Effector CD4-positive, alpha-beta T cell (primary cell): Measurements from ENCODE around the gene CCN2. TPM values are rescaled to one million over a fixed set of nuclear protein-coding genes. Genes with fewer than 3 reads are reported as not detected.

Experiments
- DNase-seq: peaks from one replicate; pipeline ENCODE4 v3.0.0-alpha.2; 2020
- total RNA-seq: gene quantifications from one replicate; lab custom pipeline; 2026; lab: John Stamatoyannopoulos, UW

The CCN2 gene, protein sequence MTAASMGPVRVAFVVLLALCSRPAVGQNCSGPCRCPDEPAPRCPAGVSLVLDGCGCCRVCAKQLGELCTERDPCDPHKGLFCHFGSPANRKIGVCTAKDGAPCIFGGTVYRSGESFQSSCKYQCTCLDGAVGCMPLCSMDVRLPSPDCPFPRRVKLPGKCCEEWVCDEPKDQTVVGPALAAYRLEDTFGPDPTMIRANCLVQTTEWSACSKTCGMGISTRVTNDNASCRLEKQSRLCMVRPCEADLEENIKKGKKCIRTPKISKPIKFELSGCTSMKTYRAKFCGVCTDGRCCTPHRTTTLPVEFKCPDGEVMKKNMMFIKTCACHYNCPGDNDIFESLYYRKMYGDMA
- not detected for total RNA-seq

DNA sequence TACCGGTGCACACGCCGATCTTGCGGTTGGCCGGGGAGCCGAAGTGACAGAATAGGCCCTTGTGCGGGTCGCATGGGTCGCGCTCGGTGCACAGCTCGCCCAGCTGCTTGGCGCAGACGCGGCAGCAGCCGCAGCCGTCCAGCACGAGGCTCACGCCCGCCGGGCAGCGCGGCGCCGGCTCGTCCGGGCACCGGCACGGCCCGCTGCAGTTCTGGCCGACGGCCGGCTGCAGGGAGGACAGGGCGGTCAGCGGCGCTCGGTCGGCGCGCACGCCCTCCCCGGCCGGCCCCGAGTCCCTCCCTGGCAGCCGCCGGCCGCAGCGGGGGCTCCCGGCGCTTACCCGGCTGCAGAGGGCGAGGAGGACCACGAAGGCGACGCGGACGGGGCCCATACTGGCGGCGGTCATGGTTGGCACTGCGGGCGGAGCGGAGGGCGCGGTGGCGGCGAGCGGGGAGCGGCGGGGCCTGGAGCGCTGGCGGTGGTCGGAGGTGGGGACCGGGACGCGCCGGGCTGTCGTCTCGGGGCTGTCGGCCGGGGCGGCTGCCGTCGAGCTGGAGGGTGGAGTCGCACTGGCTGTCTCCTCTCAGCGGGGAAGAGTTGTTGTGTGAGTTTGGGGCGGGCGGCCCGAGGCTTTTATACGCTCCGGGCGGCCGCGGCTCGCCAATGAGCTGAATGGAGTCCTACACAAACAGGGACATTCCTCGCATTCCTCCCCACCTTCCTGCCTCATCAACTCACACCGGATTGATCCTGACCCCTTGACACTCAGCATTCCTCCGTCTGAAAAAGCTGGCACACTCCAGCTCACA, at the start of gene CCN2:
TSS of gene CCN2 (minus strand) at position 606 of the 809 bp plus-strand sequence. CDS start at position 406, 200 bp downstream.
- no peak for DNase-seq

DNA sequence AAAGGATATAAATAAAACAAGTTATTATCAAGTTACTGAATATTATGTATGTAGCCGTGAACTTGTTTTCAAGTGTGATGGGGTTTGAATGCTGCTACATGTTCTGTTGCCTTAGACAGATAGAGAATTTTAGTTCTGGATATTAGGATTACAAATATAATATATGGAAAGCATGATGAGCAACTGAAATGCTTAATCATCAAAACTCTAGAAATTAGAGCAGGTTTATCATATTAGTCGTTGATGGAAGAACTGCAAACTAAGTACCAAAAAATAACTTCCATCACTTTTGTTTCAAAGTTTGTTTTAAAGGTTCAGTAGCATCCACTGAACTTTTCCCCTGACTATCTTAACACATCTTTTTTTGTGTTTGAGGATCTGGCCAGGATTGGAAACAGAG, 49.1 kb upstream of the CCN2 start:
- DNase-seq, result no peak

DNA sequence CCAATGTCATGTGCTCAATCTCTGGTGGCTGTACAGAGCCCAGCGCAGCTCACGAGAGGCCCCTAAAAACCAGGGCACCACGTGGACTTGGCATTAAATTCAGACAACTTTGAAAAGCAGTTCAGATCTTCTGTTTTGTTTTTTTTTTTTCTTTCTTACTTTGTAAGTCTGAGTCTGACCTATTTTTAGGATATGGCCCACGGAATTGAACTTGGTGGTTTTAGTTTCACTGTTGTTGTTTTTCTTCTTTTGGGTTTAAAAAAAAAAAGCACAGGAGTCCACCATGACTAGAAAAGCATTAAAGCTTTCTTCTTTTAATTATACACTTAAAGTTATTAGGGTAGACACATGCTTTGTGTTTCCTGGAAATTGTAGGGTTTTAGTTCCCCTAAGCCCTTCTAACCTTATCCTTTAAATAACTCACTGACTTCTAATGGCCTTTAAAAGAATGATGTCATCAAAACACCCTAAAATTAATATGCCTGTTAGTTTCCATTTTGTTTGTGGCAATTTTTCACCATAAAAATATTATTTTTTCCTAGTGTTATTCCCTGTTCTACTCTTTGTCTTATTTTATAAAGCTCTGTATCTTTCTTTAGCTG, 48.5 kb upstream of the CCN2 start:
- no peak for DNase-seq

DNA sequence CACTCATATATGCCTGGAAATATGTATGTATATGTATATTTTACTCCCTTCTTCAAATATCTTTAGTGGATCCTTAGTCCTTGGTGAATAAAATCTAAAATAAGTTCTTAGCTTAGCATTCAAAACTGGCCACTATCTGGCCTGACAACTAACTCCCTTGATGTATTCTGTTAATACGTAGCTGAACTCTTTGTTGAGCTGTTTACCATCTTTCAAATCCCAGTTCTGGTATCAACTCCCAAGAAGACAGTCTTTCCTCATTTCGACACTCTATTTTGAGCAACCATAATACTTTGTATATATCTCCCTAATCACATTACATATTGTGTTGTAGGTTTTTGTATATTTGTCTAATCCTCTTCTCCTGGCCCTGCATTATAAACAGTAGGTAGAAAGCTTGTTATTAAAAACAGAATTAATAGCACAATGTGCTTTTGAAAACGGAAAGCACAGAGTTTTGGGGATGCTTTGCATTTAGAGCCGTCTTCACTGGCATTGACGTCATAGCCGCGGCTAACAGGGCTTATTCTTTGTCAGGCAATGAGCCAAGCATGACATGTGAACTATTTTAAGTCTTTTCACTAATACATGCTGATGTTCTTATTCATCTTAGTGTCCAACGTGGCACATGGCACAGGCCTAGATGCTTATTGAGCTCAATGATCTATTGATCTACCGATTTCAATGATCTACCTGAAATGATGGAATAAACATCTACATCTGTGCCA, 47.2 kb upstream of the CCN2 start:
- DNase-seq, result no peak

DNA sequence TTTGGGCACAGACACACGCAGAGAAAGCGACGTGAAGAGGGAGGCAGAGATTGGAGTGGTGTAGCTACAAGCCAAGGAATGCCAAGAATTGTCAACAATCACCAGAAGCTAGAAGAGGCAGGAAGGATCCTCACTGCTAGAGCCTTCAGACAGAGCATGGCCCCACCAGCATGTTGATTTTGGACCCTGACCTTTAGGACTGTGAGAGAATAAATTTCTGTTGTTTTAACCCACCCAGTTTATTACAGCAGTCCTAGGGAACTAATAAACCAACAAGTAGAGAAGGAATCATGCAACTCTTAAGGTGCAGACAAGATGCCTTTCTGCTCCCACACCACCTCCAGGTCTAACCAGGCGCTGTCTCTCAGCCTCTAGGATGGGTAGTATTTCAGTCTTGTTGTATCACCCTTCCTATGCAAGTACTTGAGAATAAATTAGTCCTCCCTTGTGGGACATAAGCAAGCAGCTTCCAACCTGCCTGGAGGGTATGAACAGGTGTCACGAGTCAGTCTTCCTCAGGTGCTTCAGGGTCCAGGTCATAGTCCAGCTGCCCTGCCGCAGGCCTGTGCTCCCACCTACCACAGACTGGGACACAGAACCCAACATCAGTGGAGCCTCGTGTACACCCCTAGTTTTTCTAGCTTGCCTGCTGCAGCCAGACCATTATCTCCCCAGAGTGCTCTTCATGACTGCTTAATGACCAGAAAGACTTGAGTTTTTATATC, 46.4 kb upstream of the CCN2 start:
- DNase-seq, result no peak

DNA sequence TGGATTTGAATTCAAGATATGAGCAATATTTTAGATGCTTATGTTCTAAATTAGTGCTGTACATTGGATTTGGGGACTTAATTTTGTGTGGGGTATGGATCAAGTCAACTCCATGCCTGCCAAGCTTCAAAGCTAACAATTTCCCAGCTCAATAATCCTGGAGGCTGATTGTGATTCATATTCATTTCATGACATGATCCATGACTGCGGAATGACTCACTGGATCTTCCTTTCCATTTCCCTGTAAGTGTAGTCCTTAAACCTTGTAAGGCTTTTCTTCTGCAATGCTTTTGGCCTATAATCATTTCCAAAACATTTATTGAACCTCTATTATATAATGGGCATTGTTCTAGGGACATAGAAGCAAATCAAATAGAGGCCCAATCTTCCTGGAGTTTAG, 44.7 kb upstream of the CCN2 start:
- DNase-seq, result no peak

DNA sequence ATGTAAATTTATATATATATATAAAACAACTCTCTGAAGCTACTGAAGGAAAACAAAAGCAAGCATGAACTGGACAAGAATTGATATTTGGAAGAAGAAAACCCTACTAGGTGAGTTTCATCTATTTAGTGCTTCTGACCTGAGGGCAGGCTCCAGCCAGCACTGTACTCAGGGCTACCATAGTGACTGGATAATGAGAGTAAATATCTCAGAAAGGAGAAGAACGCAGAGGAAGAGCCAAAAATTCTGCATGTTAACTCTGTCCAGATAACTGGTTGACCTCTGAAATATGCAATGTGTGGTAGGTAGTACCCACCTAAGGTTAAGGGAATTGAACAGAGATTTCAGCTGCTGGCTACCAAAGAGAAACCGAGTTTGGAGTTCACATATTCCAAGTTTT, 41.4 kb upstream of the CCN2 start:
- DNase-seq, result no peak

DNA sequence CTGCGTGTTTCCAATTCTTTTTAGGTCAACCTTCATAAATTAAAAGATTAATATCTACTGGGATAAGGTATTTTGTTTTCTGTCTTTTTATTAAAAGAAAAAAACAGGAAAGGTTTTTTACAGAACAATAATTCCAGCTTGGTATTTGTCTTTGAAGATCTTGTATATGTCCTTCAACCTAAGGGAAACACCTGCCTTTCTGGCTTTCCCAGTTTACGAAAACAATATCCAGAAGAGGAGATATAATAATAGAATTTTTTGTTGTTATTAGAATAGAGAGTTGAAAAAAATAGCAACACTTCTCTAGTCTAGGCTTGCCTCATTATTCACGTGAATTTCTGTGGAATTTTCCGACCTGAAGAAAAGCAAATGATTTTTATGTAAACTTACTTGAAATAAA, 37.9 kb upstream of the CCN2 start:
- DNase-seq, result no peak

DNA sequence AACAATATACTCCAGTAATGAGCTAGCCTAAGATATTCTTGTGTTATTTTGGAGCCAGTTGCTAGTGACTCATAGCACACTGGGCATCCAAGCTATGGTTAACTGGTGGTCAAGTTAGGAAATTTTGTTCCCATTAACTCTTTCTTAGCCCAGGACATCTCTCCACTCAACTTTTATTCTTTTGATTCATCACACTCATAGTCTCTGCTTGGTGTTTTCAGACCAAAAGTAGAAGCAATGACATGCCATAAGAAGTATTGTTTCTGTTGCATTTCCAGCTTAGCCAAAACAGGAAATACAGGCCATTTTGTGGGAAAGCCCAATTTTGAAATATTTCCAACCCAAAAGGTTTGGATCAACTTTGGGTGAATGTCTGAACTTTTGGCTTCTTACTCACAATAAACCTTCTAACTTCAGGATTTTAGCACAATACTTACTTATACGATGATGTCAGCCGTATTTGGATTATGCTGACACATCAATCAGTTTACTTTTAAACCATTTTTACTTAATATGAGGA, 31.6 kb upstream of the CCN2 start:
- DNase-seq, result no peak

DNA sequence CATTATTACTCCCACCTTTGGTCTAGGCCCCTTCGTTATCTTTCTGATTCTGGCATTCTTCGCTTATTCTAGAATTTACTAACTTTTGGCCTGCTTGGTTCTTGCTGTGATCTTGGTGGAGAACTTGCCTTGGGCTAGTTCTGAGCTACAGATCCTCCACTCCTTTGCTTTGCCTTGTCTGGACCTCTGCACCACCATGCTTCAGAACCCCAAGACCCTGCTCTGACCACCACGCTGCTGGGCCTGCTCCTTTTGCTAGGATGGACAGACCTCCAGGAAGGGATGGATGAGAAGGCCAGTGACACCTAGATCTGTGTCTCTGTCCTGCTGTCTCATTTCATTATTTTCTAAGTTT, 30.4 kb upstream of the CCN2 start:
- DNase-seq, result no peak

DNA sequence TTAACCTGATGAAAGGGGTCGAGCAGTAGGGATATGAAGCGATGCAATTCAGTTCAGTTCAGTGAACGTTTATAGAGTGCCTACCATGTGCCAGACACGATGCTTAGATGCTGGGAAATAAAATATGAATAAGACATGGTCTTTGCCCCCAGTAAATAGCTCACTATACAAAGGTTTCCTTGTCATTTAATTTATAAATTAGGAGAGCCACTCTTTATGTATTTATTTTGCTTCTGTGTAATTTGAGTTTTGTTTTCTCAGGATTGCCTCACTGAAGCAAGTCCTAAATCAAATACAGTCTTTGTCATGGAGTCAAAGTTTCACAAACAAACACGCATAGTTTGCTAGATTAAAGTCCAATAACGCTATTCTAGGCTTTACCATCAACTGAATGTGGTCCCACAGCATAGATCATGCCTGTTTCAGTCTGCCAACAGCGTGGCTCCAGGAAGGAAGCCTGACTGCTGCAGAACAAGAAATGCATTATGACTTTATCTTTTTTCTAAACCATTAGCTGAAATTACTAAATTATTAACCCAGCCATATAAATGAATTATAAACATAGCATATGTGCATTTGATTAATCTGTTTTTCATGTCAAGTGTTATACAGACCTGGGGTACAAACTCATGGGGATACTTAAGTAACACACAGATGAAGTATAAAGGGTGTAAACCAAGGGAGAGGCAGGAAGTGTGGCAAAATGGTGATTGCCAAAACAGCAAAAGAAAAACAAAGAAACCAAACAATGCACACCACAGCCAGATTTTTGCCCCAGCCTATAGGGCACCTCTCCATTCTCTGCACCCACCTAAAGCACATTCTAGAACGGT, 29.8 kb upstream of the CCN2 start:
- no peak for DNase-seq

DNA sequence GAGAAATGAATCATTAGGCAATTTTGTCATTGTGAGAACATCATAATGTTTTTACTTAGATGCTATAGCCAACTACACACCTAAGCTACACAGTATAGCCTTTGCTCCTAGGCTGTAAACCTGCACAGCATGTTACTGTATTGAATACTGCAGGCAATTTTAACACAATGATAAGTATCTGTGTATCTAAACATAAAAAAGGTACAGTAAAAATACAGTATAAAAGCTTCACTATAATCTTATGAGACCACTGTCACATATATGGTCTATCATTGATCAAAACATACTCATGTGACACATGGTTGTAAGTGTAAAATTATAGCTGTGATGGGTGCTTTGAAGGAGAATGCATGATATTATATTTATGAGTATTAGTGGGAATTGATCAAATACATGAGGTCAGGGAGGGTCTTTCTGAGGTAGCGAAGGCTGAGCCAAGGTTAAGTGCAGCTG, 29.2 kb upstream of the CCN2 start:
- DNase-seq, result no peak

DNA sequence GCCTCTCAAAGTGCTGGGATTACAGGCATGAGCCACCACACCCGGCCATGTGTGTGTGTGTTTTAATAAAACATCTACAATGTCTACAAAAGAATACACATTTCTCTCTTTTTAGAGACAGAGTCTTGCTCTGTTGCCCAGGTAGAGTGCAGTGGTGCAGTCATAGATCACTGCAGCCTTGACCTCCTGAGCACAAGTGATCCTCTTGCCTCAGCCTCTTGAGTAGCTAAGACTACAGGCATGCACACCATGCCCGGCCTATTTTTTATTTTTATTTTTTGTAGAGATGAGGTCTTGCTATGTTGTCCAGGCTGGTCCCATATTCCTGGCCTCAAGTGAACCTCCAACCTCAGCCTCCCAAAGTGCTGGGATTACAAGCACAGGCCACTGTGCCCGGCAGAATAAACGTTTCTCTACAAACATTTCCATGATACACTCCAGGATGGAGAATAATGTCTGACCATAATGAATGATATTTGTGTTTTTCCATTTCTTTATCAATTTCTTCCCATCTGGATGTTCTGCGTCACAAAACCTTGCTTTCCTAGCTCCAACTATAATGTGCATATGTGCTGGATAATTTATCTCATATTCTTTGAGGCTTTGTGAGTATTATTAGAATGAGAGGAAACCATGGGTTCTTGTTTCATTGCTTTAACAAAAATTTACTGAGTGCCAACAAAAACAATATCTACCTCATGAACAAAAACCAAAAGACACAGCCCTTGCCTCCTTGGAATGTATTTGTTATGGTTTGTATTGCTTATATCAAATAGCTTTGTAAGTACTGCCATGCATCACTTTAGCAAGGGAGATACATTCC, 28.6 kb upstream of the CCN2 start:
- DNase-seq, result no peak

DNA sequence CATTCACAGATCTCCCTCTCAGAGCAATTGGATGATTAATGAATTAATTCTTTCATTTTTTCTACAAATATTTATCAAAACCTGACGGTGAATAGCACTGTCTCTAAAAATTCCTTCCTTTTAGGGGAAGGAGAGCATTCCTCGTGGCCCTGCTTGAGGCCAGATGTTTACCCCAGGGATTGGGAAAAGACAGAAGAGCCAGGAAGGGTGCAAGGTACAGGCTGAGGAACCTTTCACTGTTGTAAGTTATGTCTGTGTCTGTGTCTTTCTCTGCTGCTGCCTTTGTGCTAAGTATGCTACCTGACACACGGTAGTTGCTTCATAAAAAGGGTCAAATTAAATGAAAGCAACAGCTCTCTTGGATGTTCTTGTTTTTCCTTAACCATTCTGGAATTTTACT, 27.4 kb upstream of the CCN2 start:
- DNase-seq, result no peak

DNA sequence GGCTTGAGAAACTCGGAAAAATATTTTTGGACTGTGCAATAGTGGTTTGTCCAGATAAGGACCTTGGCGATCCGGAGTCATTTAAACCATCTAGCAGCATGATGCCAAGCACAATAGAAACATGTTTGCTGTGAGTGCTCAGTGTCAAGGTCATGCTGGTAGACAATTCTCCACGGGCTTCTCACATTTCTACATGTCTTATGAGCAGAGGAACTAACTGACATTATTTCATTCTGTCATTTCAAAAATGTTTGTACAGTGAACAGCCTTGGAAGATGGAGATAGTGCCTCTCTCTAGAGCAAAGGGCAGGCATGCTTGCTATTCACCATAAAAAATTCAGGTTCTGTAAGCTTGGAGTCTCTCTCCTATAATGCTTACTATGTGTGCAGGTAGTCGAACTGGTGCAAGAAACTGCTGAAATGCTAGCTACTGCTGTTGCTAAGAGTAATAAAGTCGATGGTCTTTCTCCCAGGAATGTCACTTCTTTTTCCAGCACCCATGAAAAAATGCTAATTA, 25.4 kb upstream of the CCN2 start:
- DNase-seq, result no peak

DNA sequence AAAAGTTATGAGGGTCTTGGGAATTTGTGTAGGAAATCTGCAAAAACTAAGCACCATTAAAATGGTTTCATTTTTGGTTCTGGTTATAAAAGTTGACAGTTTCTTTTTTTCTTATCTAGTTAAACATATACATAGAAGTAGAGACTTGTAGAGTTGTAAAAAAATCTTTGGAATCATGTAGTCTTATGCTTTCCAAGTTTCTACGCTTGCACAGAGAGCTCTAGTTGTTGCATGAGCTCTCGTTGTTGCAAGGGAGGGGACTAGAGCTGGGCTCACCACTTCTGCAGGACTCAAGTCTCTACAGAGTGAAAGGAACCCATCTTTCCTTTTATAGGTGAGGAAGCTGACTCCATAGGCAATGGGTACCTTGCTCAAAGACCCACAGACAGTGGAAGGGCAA, 21.6 kb upstream of the CCN2 start:
- no peak for DNase-seq

DNA sequence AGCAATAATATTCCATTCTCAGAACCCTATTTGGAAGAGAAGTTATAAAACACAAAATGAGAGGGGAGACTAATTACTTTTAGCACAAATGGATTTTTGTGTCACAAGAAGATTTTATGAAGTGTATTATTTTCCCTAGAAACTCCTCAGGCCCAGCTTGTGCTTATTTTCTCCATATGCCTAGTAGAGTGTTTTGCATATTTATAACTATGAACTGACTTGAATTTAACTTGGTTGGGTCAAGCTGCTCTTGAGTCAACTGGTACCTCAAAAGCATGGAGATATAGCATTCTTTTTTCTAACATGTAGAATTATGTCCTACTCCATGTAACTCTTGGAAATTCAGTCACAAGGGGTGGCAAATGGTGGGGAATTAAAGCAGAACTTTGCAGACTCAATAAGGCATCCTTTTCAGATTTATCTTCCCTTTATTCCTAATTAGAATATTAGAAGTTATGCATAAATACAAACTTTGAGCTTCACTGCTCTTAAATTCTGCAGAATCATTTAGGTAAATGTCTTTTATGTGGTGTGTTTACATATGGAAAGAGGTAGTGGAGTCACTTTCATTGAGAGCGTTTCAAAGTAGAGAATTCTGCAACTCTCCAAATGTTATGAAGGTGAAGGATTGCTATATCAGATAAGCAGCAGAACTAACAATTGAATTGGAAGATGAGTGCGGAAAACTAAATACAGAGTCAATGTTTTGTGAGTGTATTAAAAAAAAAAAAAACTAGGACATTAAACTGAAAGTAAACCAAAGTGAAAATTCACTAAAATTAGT, 19.1 kb upstream of the CCN2 start:
- no peak for DNase-seq

DNA sequence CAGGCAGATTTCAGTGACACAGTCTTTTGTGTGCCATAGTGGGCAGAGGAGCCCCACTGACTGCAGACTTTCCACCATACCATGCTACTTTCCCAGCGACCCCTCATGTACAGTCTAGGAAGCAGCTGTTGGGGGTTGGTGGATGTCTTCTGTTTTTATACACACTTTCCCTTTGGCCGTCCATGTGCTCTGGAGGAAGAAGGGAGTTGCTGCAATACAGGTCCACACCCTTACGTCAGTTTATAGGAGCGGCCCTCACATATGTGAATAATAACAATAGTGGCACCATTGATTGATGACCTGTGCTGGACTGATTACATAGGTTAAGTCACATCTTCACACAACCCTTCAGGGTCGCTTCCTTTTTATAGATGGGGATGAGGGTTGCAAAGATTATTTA, 17.5 kb upstream of the CCN2 start:
- DNase-seq, result no peak

DNA sequence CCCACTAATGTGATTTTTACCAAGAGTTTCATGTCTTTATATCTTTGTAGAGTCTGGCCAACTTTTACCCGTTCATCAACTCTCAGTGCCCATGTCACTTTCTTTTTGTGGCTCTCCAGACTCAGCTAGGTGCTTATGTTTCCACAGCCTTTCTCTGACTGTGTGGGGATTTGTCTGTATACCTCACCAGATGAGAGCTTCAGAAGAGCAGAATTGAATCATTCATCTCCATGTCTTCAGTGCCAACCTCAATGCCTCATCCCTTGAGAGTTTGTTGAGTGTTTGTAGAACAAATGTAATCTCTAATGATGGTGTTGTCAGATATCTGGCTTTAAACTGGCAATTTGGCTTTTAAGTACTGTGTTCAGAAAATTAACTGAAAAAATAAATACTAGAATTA, 16.8 kb upstream of the CCN2 start:
- no peak for DNase-seq
